Epithelial cell of esophagus (primary cell): ENCODE results near the gene FRYL.

Experiments
- DNase-seq: peaks from one replicate; pipeline ENCODE4 v3.0.0; 2010; ENCODE audit warnings: low read depth
- H3K4me3 ChIP-seq: 2 replicates; pipeline ENCODE4 v1.5.1; 2011; ENCODE audit warnings: mild to moderate bottlenecking, low read length, control low read depth
- CTCF ChIP-seq: IDR thresholded peaks from 2 replicates; pipeline ENCODE4 v1.5.1; 2011; ENCODE audit warnings: low read depth, mild to moderate bottlenecking, low read length, control low read depth, inconsistent platforms; ENCODE audit not compliant: insufficient read depth; ENCODE audit errors: missing control alignments

FRYL gene

DNA sequence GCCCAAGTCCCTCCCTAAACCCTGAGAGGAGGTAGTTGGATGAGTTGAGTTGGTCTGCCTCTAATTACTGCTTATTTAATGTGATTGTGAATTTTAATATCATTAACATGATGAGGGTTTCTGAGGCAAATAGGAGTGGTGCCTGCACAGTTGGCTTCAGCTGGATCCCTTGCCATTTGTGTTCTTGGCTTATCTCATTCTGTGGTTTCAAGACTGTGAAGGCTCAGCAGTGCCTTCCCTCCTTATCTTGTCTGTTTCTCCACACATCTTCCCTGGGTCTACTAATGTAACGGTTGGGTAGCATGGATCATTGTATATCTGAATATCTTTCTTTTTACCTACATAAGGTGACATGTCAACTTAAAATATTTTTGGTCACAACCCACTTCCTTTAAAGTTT, 298.5 kb downstream of the FRYL start:
- no peak for DNase-seq
- TF ChIP-seq CTCF, result no peak
- H3K4me3 ChIP-seq, result no peak overlapping the region

DNA sequence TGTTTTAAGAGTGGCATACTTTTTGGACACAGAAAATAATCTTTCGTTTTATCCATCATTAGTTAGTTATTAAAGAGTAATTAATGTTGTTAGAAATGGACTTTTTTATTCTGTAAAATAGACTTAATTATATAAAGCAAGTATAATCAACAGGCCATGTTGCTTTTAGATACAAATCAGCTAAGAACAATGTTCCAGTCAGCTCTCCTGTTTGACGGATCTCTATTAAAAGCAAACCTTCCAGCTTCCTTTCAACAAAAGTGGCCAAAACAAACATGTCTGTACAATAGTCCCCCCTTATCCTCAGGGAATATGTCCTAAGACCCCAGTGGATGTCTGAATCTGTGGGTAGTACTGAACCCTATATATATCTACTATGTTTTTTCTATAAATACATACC, 301.8 kb downstream of the FRYL start:
- DNase-seq, result no peak
- H3K4me3 ChIP-seq, result no peak overlapping the region
- TF ChIP-seq CTCF, result no peak

GRCh38 chr4:48475770-48476169, 304.3 kb downstream of the FRYL start:
- TF ChIP-seq CTCF, result no peak
- H3K4me3 ChIP-seq, result no peak overlapping the region
- no peak for DNase-seq

GRCh38 chr4:48472794-48473193, 307.3 kb downstream of the FRYL start:
- DNase-seq, result no peak
- H3K4me3 ChIP-seq, result no peak overlapping the region
- TF ChIP-seq CTCF, result no peak

- TF ChIP-seq CTCF, result no peak
- no peak for DNase-seq
- H3K4me3 ChIP-seq, result no peak overlapping the region
Observed at GRCh38 chr4:48470570-48470969, 309.5 kb downstream of the FRYL start.

DNA sequence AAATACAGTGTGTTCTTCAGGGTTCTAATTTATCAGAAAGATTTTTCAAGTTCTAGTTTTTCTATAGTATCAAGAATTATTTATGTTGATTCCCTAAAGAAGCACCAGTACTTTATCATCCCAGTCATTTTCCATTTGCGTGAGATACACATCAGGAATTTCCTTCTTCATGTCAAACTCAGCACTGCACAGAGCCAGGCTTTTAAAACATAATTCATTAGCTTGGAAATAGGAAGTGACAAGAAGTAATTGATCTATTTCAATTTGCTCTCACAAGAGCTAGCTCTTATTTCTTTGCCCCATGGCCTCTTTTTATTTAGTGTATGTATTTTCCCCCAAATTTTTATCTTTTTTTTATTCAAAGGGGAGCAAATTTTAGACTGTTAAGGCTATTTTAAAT, 309.9 kb downstream of the FRYL start:
- TF ChIP-seq CTCF, result no peak
- DNase-seq, result no peak
- no peak overlapping the region for H3K4me3 ChIP-seq

- TF ChIP-seq CTCF, result no peak
- H3K4me3 ChIP-seq, result no peak overlapping the region
Observed at GRCh38 chr4:48467891-48468290, 312.2 kb downstream of the FRYL start.

More at GRCh38 chr4:48467891-48468290, 312.2 kb downstream of the FRYL start:
- DNase-seq, result no peak
